Transverse colon (tissue), 4 donors: ENCODE results near the gene PTPN6.

ENCODE experiments used
- CTCF ChIP-seq, 5 experiments: fragments of 200-600 bp in 3 of 5; fragments of 450-650 bp in 2 of 5; sonication (generic) in 3 of 5; IDR thresholded peaks; 1 replicate in 2 of 5; 2 replicates in 3 of 5; pipeline ENCODE4 v1.5.1; 2016 to 2017; ENCODE audit warnings: antibody characterized with exemption in 5 of 5, inconsistent platforms in 3 of 5, mild to moderate bottlenecking in 2 of 5, moderate library complexity in 1 of 5
- EP300 ChIP-seq: sonication (generic); formaldehyde crosslinking; IDR thresholded peaks from one replicate; pipeline ENCODE4 v1.6.1; 2017; ENCODE audit warnings: antibody characterized with exemption, low read depth
- POLR2A ChIP-seq: fragments of 450-650 bp; IDR thresholded peaks from one replicate; pipeline ENCODE4 v1.6.1; 2016; ENCODE audit warnings: antibody characterized with exemption, mild to moderate bottlenecking, moderate library complexity
- POLR2AphosphoS5 ChIP-seq, 3 donors: sonication (generic); formaldehyde crosslinking; IDR thresholded peaks; one replicate each; pipeline ENCODE4 v1.6.1; 2016; ENCODE audit warnings: antibody characterized with exemption in 3 of 3

GRCh38 chr12:6978611-6979011 is 27.5 kb downstream of the PTPN6 start:
- TF ChIP-seq EP300 (no peak), POLR2A (no peak), CTCF (IDR thresholded peaks at IDR 0.05) (no peak), POLR2AphosphoS5 (IDR thresholded peaks at IDR 0.05) (no peak)
